B cell (primary cell): ENCODE measurements around the gene VPS37C. TPM values are rescaled to one million over a fixed set of nuclear protein-coding genes. Genes with fewer than 3 reads are reported as not detected.
A peak's percentile ranks its signal among the peaks of the same experiment; 100 is the strongest.

Experiments used
- ATAC-seq: fragments of 200-7000 bp; cut with Tn5 transposase; one replicate; pipeline ENCODE4 v1.10.0; 2021; ENCODE audit warnings: low read depth, mild to moderate bottlenecking, moderate number of reproducible peaks, moderate library complexity
- CTCF ChIA-PET: fragments of 350-600 bp; sonication (Branson Sonifier 250); formaldehyde crosslinking; loops from one replicate; lab custom pipeline; 2021; ENCODE audit warnings: antibody characterized with exemption, inconsistent platforms; lab: Charles Lee
- POLR2A ChIA-PET: fragments of 350-600 bp; sonication (Branson Sonifier 250); formaldehyde crosslinking; loops from one replicate; lab custom pipeline; 2021; ENCODE audit warnings: antibody characterized with exemption; lab: Charles Lee
- DNase-seq: peaks from one replicate; pipeline ENCODE4 v3.0.0; 2013
- H2AFZ ChIP-seq: 2 replicates; pipeline ENCODE4 v1.6.1; 2012; ENCODE audit warnings: mild to moderate bottlenecking, low read depth, low read length; ENCODE audit not compliant: insufficient read depth, poor library complexity, severe bottlenecking
- H3K27ac ChIP-seq, 2 donors: 1 replicate in 1 of 2; 2 replicates in 1 of 2; pipeline ENCODE4 v1.5.1; 2012 to 2013; ENCODE audit warnings: low read length in 2 of 2, mild to moderate bottlenecking in 2 of 2, moderate library complexity in 1 of 2
- H3K27me3 ChIP-seq, 4 experiments: fragments of 200-600 bp in 1 of 4; sonication (generic) in 1 of 4; replicated peaks in 1 of 4; 1 replicate in 2 of 4; 2 replicates in 2 of 4; pipeline versions ENCODE4 v1.6.1 to v1.7.0; 2013 to 2016; ENCODE audit warnings: low read length in 3 of 4, mild to moderate bottlenecking in 2 of 4, mixed read lengths in 1 of 4, moderate library complexity in 1 of 4; ENCODE audit not compliant: insufficient read depth in 4 of 4, control insufficient read depth in 3 of 4; ENCODE audit errors: control extremely low read depth in 1 of 4
- H3K36me3 ChIP-seq, 2 experiments: replicated peaks in 1 of 2; 1 replicate in 1 of 2; 2 replicates in 1 of 2; pipeline versions ENCODE4 v1.6.1 to v1.7.1; 2013; ENCODE audit warnings: low read length in 1 of 2; ENCODE audit not compliant: insufficient read depth in 2 of 2, control insufficient read depth in 1 of 2; ENCODE audit errors: control extremely low read depth in 1 of 2, extremely low read depth in 1 of 2
- H3K4me1 ChIP-seq, 2 donors: fragments of 200-600 bp in 1 of 2; sonication (generic) in 1 of 2; 1 replicate in 1 of 2; 2 replicates in 1 of 2; pipeline versions ENCODE4 v1.5.1 to v1.6.1; 2013 to 2017; ENCODE audit warnings: low read length in 2 of 2; ENCODE audit not compliant: control insufficient read depth in 2 of 2, insufficient read depth in 2 of 2
- H3K4me2 ChIP-seq: replicated peaks from 2 replicates; pipeline ENCODE3; 2012; ENCODE audit warnings: mild to moderate bottlenecking, low read depth, low read length; ENCODE audit not compliant: poor library complexity, severe bottlenecking
- H3K4me3 ChIP-seq, 5 experiments: fragments of 200-600 bp in 1 of 5; sonication (generic) in 1 of 5; 1 replicate in 3 of 5; 2 replicates in 2 of 5; pipeline versions ENCODE4 v1.5.1 to v1.7.0; 2011 to 2016; ENCODE audit warnings: low read length in 4 of 5, mild to moderate bottlenecking in 4 of 5, low read depth in 2 of 5, control low read depth in 1 of 5, moderate library complexity in 1 of 5; ENCODE audit not compliant: insufficient read depth in 1 of 5; ENCODE audit errors: control extremely low read depth in 1 of 5, extremely low read depth in 1 of 5
- H3K79me2 ChIP-seq: fragments of 200-600 bp; sonication (generic); one replicate; pipeline ENCODE4 v1.6.0; 2016; ENCODE audit warnings: low read length; ENCODE audit not compliant: control insufficient read depth, insufficient read depth
- H3K9ac ChIP-seq: fragments of 200-600 bp; sonication (generic); 2 replicates; pipeline ENCODE4 v1.6.1; 2017; ENCODE audit warnings: mild to moderate bottlenecking, low read length, moderate library complexity
- H3K9me3 ChIP-seq, 3 donors: one replicate each; pipeline versions ENCODE4 v1.6.1 to v1.7.1; 2013; ENCODE audit warnings: low read length in 2 of 3; ENCODE audit not compliant: control insufficient read depth in 2 of 3, insufficient read depth in 1 of 3; ENCODE audit errors: control extremely low read depth in 1 of 3
- H4K20me1 ChIP-seq: 2 replicates; pipeline ENCODE4 v1.6.0; 2012; ENCODE audit warnings: mild to moderate bottlenecking, low read length; ENCODE audit not compliant: insufficient read depth, control insufficient read depth, poor library complexity, severe bottlenecking
- H3K27ac Mint-ChIP-seq: one replicate; pipeline ENCODE4 v1.8.0; 2021; ENCODE audit warnings: mixed read lengths
- H3K27me3 Mint-ChIP-seq: one replicate; pipeline ENCODE4 v1.8.0; 2021; ENCODE audit warnings: mixed read lengths
- H3K4me1 Mint-ChIP-seq: one replicate; pipeline ENCODE4 v1.8.0; 2021; ENCODE audit warnings: mixed read lengths
- H3K4me3 Mint-ChIP-seq: one replicate; pipeline ENCODE4 v1.8.0; 2021; ENCODE audit warnings: mixed read lengths
- H3K9me3 Mint-ChIP-seq: one replicate; pipeline ENCODE4 v1.8.0; 2022; ENCODE audit warnings: mixed read lengths; ENCODE audit not compliant: insufficient read depth
- EZH2 ChIP-seq: IDR thresholded peaks from 2 replicates; pipeline ENCODE4 v1.6.1; 2012; ENCODE audit warnings: borderline replicate concordance, low read depth, mild to moderate bottlenecking, moderate library complexity, low read length; ENCODE audit not compliant: insufficient read depth, poor library complexity, severe bottlenecking
- WGBS: methylation state at CpG from one replicate; pipeline ENCODE4 v1.1.5; 2013; ENCODE audit warnings: missing lambda C conversion rate; ENCODE audit not compliant: insufficient coverage; 5-methylcytosine and 5-hydroxymethylcytosine counted together
- intact Hi-C: fragments of 100-400 bp; cut with micrococcal nuclease; formaldehyde crosslinking; loops from one replicate; pipeline ENCODE4 v1.10.0; 2022
- polyA plus RNA-seq: library from polyadenylated mRNA; depleted of rRNA; stranded (reverse); fragments of >200 nt; gene quantifications from 2 replicates; pipeline ENCODE4 v1.2.3, GENCODE V29; 2012
- total RNA-seq, 2 donors: library from RNA; stranded (reverse); fragments of 120-200 nt in 1 of 2; gene quantifications; 1 replicate in 1 of 2; 2 replicates in 1 of 2; pipeline versions ENCODE4 v1.2.3 to v1.2.4, GENCODE V29; 2013 to 2022
- TF ChIP-seq, protein P1 (sequence below): fragments of 200-600 bp; IDR thresholded peaks from one replicate; pipeline ENCODE4 v1.8.0; 2022; ENCODE audit warnings: antibody characterized with exemption, mild to moderate bottlenecking

Gene VPS37C
- total and polyA plus RNA-seq, 2 donors (not counting 1 experiment from before 2014, with no cell fraction given), result 6.4 to 20.1 TPM

DNA sequence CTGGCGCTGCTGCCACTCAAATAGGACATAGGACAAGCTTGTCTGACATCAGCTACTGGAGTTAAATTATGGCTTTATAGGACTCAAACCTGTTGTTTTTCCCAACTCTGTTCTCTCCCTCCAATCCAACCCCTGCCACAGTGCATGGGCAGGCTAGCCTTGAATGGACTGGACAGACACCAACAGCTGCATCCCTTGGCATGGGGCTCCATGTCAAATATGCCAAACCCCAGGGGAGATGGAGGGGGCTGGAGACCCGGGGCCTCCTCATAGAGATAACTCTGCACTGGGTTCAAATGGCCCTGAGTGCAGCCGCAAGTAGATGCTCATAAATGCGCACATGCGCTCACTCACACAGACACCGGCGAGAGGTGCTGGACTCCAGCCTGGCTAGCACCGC lies 30.0 kb downstream of the VPS37C start:
- Histone ChIP-seq H3K4me2 (no peak overlapping the region), H3K9ac (no peak overlapping the region), H3K9me3 (no peaks in the 10 kb centered on the region), H3K4me3 (no peak overlapping the region), H3K79me2 (no peaks in the 10 kb centered on the region), H2AFZ (no peak overlapping the region), H4K20me1 (no peaks in the 10 kb centered on the region), H3K36me3 (peaks cover 0 to 9% of the 10 kb centered on the region in 2 experiments), H3K4me1 (peaks cover 9% of the 10 kb centered on the region in 2 donors), H3K27me3 (no peaks in the 10 kb centered on the region), H3K27ac (no peak overlapping the region)
- DNase-seq (no peak), ATAC-seq (no peak)
- Mint-ChIP-seq H3K4me1 (peaks cover 4% of the 10 kb centered on the region), H3K27me3 (no peaks in the 10 kb centered on the region), H3K27ac (no peak overlapping the region), H3K4me3 (no peak overlapping the region), H3K9me3 (no peaks in the 10 kb centered on the region)
- 96% methylated on average over 7 of the region's 8 CpGs for WGBS
- POLR2A ChIA-PET, result no interaction called here
- intact Hi-C loops, result no loop called here
- CTCF ChIA-PET, result interaction anchor here (1.0 to 4.9 kb wide), 9 partner anchors 20 to 303 kb away, joined by 3 to 35 read pairs (median 5); no protein-coding TSS in a partner anchor
- TF ChIP-seq, protein P1, sequence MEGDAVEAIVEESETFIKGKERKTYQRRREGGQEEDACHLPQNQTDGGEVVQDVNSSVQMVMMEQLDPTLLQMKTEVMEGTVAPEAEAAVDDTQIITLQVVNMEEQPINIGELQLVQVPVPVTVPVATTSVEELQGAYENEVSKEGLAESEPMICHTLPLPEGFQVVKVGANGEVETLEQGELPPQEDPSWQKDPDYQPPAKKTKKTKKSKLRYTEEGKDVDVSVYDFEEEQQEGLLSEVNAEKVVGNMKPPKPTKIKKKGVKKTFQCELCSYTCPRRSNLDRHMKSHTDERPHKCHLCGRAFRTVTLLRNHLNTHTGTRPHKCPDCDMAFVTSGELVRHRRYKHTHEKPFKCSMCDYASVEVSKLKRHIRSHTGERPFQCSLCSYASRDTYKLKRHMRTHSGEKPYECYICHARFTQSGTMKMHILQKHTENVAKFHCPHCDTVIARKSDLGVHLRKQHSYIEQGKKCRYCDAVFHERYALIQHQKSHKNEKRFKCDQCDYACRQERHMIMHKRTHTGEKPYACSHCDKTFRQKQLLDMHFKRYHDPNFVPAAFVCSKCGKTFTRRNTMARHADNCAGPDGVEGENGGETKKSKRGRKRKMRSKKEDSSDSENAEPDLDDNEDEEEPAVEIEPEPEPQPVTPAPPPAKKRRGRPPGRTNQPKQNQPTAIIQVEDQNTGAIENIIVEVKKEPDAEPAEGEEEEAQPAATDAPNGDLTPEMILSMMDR, result no peak
- TF ChIP-seq EZH2, result no peak

DNA sequence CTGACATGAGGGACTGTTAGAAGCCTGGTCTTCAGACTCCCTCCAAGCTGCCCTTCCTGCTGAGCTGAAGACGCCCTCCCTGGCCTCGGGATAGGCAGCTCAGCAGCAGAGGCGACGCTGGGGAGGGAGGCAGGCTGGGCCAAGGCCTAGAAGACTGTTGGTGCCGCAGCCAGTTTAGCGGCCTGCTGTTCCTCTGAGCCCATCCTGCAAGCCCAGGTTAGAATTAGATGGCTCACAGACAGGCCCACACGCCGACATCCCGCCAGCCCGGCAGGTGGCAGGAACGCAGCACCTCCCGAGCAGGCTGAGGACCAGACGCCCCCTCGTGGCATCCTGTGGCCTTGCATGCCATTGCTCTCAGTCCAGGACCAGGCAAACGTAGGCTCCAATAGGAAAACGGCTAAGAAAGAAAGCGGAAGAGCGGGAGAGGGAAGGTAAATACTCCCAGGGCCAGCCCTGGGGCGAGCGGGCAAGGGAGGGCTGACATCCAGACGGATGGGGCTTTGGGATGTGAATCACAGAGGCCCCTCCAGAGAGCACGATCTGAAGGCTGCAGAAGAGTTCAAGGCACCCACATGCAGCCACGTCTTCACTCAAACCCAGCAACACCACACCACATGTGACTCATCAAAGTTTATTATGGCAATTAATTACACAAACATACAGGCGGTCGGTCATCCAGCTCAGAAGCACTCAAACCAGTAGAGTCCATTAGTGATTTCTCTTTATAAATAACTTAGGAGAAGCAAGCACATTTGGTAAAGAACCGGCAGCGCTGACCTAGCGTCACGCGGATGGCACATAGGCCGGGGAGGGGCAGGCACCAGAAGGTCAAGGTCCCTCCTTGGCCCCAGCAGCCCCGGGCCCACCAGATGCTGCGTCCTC lies 31.3 kb downstream of the VPS37C start:
- H3K9ac ChIP-seq, result no peak overlapping the region
- ChIA-PET POLR2A (interaction anchor here (0.7 kb wide), 1 partner anchor 153 kb away, joined by 3 read pairs; no protein-coding TSS in a partner anchor), CTCF (interaction anchor here (0.6 to 4.9 kb wide), 45 partner anchors 9 to 298 kb away, joined by 3 to 35 read pairs (median 4); partner anchors contain the start of gene VPS37C)
- WGBS, result 42% methylated on average over 31 of the region's 33 CpGs
- H3K9me3 Mint-ChIP-seq, result no peaks in the 10 kb centered on the region
- peaks cover 4% of the 10 kb centered on the region for H3K4me1 Mint-ChIP-seq
- H3K79me2 ChIP-seq, result no peaks in the 10 kb centered on the region
- no peaks in the 10 kb centered on the region for H4K20me1 ChIP-seq
- no peaks in the 10 kb centered on the region for H3K27me3 ChIP-seq
- peak overlapping the region; percentile 69 for H2AFZ ChIP-seq
- H3K27ac Mint-ChIP-seq, result no peak overlapping the region
- H3K27me3 Mint-ChIP-seq, result no peaks in the 10 kb centered on the region
- H3K9me3 ChIP-seq, result no peaks in the 10 kb centered on the region
- peak overlapping the region; percentile 48 for H3K4me2 ChIP-seq
- H3K4me1 ChIP-seq, result peaks cover 9% of the 10 kb centered on the region in 2 donors
- no peak overlapping the region for H3K27ac ChIP-seq
- H3K4me3 Mint-ChIP-seq, result no peak overlapping the region
- peak; percentile 90 for DNase-seq
- peaks cover 0 to 9% of the 10 kb centered on the region in 2 experiments for H3K36me3 ChIP-seq
- no peak overlapping the region for H3K4me3 ChIP-seq
- intact Hi-C loops, result loop anchor here (1.0 to 10.0 kb wide), 6 partner anchors 57 to 299 kb away; no protein-coding TSS in a partner anchor
- peak; percentile 100 for ATAC-seq
- no peak for TF ChIP-seq EZH2
- TF ChIP-seq, protein P1, result peak; percentile 100
